Stimulated activated CD8-positive, alpha-beta memory T cell treated with anti-CD3 and anti-CD28 coated beads, Interleukin-2, amount 100 ng/mL, for 48 hours (primary cell): ENCODE data around the gene PALD1.

ENCODE experiments used
- DNase-seq, 2 donors: peaks; one replicate each; pipeline ENCODE4 v3.0.0-alpha.2; 2020; ENCODE audit warnings: low read depth in 2 of 2

PALD1 gene

DNA sequence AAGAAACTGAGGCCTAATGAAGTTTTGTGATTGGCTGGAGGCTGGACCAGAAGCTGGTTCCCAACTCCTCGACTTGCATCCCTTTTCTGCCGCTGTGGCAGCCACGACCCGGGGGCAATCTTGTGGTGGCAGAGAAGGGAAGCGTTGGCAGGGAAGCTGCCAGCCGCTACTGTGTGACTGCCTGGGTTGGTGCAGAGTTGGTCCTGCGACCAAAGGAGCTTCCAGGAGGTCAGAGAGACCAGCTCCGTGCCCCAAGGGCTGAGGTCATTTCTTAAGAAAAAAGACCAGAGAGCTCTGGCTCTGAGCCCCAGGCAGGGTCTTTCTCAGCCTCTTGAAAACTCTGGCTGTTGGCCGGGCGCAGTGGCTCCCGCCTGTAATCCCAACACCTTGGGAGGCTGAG is 76.8 kb downstream of the PALD1 start:
- DNase-seq, result no peak

DNA sequence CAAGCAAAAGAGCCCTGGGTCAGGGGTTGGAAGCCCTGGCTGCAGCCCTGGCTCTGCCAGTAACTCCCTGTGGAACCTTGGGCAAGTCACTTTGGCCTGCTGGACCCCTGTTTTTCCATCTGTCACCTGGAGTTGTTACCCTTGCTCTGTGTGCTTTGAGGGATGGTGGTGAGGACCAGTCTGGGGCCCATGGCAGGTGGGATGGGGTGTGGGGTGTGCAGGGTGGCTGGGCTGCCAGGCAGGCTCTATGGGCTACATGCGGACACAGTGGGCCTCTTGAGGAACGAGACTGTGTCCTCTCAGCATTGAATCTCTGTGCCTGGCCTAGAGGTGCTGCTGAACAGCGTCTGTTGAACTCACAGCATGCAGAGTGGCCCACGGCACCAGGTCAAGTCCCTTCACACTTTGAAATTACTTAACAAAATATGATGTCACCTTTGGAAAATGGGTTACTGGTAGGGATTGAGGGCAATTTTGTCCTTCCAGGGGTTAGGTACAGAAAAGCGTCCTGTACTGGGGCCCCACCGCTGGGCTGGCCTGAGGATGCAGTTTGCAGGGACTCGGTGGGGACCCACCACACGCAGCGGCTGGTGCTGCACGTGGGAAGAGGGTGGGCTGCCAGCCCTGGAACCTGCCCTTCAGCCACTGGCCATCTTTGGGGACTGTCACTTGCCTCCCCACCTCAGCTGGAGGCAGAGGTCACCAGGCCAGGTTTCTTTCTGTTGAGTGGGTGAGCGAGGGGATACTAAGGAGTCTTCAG is 78.7 kb downstream of the PALD1 start:
- no peak for DNase-seq

DNA sequence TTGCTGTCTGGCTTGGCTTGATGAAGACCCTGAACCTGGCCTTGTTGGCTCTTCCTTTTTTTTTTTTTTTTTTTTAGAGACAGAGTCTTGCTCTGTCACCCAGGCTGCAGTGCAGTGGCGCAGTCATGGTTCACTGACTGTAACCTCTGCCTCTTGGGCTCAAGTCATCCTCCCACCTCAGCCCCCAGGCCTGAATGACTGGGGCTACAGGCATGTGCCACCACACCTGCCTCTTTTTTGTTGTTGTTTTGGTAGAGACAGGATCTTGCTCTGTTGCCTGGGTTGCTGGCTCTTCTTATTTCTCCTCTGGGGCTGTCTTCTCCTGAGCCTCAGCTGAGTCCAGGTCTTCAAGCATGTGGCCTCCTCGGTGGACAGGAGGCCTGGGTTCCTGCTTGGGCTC is 79.3 kb downstream of the PALD1 start:
- no peak for DNase-seq

DNA sequence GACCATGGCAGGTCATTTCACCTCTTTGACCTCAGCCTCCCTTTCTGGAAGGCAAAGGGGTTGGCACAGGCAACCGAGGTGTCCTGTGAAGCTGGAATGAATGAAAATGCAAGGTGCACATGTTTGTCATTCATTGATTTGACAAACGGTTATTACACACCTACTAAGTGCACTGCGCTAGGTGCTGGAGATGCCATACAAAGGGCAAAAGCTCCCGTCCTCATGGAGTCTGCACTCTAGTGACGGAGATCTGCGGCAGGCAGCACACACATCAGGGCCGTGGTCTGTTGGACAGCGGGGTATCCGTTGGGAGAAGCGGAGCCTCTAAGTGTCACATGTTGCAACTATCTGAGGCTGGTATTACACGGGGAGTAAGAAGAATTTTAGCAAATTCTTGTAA is 79.7 kb downstream of the PALD1 start:
- no peak for DNase-seq

DNA sequence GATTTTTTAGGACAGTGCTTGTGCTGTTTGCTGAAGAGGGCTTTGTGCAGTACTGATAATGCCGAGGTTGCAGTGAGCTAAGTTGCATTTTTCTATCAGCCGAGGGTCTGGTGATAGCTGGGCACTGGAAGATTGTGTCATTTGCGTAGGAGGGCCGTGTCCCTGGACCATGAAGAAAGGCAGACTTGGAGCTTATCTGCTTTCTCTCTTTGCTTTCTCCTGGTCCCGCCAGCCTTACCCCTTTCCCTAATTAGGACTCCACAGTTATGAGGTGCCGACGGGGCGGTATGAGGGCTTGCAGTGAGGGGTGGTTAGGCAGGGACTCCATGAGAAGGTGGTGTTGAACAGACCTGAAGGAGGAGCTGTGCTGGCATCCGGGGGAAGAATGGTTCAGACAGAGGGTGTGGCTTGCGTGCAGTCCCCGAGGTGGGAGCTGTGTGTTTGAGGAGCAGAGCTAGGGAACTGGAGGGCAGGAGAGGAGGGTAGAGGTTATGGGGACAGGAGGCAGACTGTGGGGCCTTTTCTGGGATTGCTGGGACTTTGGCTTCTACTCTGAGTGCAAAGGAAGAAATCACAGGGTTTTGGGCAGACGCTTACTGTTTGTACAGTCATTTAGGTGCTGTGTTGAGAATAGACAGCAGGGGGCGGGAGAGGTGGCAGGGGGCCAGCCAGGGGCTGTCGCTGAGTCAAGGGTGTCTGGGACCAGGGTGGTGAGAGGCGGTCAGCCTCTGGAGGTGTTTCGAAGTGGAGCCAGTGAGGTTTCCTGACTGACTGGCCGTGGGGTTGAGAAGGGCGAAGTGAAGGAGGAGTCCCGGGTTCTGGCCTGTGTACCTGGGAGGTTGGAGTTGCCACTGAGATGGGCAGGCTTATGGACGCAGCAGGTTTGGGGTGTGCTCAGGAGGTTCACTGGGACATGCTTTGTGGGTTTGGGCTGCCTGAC is 80.6 kb downstream of the PALD1 start:
- DNase-seq, result peak; percentile 59 to 69

DNA sequence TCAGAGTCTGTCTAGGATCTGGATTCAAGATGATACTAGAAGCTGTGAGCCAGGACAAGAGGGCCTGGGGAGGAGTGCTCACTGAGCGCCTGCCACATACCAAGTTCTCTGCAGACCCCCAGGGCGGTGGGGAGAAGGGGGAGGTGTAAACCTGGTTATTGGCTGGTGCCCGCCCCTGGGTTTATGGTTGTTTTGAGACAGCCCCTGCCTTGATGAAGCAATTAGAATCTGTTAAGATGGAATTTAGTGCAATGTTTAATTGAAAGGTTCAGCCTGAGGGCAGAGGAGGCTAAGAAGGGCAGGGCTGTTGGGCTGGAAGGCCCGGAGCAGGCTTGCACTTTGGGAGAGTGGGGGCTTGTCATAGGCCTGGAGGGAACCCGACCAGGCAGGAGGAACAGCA is 81.3 kb downstream of the PALD1 start:
- no peak for DNase-seq

DNA sequence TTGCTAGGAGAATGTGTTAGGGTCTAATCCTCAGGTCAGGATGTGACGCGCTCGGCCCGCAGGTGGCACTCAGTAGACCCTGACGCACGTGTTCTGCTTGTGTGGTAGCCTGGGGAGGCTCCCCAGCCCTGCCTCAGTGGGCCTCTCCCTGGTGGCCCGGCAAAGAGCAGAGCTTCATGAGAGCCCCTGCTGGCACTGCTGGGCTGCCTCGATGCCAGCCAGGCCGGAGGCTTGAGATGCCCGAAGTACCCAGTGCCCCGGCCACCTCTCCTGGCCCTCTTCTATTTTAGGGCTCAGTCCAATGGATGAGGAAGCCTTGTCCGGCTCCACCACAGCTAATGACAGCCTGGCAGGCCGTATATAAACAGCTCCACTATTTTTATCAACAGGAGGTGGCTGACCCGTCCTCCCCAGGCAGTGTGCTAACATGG is 82.0 kb downstream of the PALD1 start:
- DNase-seq, result no peak

DNA sequence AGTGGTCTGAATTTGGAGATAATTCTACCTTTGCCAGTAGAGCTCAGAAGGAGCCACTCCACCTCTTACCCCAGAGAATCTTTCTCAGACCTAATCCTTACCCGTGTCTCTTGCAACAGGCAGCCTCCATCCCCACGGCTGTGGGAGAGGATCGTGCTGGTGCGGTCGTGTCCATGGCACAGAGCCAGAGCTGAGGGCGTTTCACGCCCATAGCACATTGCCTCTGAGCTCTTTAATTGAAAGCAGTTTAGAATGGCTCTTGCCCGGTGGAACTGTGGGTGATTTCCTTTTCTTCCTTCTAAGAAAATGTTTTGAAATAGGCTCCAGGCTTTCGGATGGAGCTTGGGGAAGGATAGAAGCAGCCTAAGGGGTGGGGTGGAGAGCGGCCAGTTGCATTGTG is 82.5 kb downstream of the PALD1 start:
- DNase-seq, result no peak

DNA sequence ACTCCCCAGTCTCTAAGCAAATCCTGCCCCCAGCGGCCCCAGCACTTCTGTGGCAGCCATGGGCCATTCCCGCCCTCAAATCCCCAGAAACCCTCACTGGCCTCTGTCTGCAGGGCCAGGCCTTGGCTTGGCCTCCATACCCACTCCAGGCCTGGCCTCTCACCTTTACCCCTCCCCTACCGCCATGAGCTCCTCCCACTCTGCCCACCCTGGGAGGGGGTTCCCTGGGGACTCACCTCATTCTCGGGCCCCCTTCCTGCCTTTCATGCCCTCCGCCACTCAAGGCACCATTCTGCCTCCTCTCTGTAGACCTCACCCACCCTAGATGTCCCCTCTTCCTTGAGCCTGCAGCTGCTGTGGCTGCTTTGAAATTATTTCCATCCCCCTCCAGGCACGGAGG is 83.0 kb downstream of the PALD1 start:
- no peak for DNase-seq

DNA sequence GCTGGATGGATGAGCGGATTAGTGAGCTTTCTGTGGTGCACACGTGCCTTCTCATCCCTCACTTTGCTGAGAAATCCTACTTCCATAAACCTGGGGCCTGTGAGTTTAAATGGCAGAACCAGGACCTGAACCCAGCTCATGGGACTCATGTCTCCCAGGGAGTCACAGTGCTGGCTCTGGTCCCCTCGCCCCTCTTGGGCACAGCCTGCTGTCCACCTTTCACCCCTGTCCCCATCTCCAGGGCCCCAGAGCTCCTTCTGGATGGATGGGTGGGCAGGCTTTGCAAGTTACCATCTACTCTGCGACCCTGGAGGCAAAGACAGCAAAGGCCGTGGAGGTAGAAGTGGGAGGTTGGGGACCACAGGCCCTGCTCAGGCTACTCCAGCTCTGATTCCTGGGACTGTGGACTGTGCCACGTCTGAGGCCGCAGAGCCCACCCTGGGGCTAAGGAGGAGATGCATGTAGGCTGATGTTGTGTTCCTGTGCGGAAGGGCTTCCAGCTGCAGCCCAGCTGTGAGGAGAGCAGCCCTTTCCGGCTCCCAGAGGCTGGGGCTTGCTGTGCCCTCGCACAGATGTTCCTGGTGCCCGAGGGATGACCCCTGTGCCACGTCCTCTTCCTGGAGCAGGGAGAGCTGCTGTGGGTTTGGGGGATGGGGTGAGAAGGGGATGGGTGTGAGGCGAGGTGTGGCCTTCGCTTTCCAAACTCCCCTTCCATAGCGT is 83.6 kb downstream of the PALD1 start:
- no peak for DNase-seq

DNA sequence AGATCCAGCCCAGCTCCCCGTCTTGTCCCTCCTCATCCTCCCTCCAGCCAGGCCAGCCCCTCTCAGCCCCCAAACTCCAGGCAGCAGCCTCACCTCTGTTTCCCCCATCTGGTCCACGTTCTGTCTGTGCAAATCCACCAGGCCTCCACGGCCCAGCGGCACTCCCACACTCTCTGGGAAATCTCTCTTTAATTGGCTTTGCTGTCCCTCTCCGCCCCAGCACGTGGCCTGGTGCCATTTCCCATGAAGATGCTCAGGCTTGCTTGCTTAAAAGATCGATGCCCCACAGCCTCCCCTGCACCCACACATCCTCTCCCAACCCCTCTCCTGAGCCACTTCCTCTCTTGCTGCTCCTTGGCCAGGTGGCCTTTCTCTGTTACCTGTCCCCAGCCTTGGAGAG is 84.7 kb downstream of the PALD1 start:
- no peak for DNase-seq

DNA sequence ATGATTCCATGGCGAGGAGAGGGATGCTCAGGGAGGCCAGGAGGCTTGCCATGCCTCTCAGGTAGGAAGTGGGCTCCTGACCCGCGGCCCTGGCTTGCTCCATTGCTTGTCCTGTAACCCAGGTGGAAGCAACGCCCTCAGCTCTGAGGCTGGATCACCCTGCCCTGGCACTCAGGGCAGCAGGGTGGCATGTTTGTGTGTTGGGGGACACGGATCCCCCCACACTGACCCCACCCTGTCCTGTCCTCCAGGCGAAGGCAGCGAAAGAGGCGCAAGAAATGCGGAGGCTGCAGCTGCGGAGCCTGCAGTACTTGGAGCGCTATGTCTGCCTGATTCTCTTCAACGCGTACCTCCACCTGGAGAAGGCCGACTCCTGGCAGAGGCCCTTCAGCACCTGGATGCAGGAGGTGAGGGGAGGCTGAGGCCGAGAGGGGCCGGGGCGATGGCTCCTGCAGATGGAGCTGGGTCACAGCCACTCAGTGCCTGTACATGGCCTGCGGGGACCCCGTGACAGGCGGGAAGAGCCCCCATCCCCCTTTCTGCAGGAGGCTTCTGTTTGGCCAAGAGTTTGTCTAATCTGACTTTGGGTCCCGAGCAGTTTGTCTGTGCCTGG is 85.7 kb downstream of the PALD1 start:
- DNase-seq, result no peak

DNA sequence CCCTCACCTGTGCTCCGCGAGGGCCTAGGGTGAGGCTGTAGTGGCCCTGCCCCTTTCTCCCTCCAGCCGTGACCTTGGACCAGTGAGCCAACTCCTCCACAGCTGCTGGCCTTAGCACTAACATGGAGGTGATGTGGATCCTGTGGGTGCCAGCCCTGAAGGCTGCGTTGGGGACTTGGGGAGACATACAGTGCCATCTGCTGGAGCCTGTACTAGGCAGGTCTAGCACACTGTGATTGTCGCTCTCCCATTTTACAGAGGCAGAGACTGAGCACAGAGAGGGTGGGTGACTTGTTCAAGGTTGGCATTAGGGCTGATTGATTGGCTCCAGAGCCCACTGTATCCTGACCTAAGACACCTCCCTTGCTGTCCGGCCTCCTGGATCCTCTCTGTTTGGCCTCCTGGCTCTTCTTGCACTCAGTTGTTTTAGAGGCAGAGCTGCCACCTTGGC is 86.4 kb downstream of the PALD1 start:
- no peak for DNase-seq

DNA sequence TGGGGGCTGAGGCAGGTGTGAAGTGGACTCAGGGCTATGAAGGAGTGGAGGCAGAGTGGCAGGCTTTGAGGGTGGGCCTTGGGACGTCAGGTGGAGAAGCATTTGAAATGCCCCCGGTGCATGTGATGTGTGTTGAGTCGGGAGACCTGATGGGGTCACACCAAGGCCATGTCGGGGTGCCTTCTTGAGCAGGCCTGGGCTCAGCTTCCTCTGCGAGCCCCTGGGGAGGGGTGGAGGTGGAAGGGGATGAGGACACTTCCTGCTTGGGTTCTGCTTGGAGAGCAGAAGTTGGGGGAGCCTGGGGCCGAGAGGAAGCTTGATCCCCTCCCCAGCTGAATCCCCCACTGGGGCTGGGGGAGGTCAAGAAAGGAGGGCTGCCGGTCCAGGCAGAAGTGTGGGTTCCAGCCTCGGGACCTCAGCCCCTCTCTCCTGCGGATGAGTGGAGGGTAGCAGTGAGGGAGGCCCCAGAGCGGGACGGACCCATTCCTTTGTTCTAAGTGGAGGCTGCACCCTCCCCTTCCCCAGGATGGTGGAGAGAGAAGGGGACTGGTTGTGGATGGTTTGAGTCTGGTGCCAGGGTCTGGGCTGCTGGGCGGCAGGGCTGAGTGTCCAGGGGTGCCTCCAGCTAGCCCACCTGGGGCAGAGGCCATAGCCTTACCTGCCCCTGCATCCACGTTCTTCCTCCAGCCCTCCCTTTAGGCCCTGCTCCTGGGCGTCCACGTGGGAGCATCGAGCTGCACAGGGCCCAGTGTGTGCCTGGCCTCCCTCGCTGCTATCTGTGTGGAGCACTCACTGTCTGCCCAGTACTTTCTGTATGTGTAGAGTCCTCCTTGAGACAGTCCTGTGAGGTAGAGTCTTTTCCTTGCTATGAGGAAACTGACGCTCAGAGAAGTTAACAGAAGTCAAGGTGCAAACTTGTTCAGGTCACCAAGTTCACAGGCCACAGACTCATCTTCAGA is 87.3 kb downstream of the PALD1 start:
- no peak for DNase-seq

DNA sequence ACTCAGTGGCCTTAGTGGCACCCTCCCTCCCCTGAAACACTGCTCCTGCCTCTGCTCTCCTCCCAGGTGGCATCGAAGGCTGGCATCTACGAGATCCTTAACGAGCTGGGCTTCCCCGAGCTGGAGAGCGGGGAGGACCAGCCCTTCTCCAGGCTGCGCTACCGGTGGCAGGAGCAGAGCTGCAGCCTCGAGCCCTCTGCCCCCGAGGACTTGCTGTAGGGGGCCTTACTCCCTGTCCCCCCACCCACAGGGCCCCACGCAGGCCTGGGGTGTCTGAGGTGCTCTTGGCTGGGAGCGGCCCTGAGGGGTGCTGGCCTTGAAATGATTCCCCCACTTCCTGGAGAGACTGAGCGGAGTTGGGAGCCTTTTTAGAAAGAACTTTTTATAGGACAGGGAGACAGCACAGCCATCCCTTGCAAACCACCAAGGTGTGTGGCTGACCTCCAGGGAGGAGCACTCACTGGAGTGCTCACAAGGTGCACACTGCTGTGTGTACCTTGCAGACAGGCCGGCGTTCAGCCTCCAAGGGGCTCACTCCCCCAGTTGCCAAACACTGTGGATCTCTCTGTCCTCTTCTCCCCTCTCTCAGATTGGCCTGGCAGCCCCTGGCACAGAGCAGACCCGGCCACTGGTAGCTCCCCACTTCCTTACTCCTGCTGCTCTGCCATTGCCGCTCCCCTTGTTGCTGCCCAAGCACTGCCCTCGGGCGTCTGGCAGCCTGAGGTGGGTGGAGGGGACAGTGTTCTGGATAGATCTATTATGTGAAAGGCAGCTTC is 88.1 kb downstream of the PALD1 start:
- no peak for DNase-seq

DNA sequence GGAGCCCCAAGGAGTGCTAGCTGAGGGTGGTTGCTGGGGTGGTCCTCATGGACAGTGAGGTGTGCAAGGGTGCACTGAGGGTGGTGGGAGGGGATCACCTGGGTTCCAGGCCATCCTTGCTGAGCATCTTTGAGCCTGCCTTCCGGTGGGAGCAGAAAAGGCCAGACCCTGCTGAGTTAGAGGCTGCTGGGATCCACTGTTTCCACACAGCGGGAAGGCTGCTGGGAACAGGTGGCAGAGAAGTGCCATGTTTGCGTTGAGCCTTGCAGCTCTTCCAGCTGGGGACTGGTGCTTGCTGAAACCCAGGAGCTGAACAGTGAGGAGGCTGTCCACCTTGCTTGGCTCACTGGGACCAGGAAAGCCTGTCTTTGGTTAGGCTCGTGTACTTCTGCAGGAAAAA is 89.0 kb downstream of the PALD1 start:
- no peak for DNase-seq

DNA sequence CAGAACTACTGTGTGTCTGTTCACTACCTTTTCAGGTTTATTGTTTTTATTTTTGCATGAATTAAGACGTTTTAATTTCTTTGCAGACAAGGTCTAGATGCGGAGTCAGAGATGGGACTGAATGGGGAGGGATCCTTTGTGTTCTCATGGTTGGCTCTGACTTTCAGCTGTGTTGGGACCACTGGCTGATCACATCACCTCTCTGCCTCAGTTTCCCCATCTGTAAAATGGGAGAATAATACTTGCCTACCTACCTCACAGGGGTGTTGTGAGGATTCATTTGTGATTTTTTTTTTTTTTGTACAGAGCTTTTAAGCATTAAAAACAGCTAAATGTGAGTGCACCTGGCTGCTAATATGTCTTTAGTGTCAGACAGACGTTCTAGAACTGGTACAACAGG is 89.5 kb downstream of the PALD1 start:
- no peak for DNase-seq

DNA sequence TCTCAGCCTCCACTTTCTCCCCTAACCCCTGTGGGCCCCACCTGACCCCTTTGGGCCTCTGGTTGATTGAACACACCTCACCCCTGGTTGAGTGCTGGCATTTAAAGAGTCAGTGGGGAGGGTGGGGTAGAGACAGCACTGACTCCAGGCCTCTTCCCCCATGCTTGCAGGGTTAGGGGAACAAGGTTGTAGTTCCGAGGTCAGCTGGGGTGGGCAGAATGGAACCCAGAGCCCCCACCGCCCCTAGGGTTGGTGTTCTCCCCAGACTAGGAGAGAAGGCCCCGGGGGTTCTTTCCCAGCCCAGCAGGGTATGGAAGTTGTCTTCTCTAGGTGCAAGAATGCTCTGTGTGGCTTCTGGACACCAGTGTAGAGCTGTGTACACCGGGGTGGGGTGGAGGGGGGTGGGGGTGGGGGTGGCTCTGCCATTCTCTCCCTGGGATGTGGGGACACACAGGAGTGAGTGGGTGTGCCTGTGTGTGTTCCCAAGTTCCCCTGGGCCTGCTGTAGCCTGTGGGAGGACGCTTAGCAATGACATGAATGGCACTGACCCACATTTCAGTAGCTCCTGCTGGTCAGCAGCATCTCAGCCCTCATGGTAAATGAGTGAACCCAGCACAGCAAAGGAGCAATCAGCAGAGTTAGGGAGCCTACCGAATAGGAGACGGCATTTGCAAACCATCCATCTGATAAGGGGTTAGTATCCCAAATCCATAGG is 90.4 kb downstream of the PALD1 start:
- DNase-seq, result no peak

DNA sequence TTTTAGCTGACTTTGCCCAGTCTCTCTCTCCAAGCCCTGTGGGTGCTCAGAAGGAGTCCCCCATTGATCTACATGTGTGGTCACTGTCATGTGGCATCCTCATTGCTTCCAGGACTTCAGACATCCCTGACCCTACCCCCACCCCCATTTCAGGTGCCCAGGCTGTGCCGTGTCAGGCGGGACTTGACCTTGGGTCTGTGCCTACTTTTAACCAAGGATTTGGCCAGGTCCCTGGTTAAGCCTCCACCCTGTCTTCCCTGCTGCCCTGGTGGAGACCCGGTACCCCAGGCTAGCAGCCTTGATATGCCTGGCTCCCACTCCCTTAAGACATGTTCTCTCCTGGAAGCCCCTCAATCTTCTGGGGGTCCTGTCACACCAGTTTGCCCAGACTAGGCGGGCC is 92.7 kb downstream of the PALD1 start:
- no peak for DNase-seq
